Skeletal muscle tissue (tissue), 4 donors: ENCODE data around the gene RAB9A. TPM values are rescaled to one million over a fixed set of nuclear protein-coding genes. Genes with fewer than 3 reads are reported as not detected.
"Not testable (repeated sequence)": the region's sequence is repeated elsewhere in the genome, so short reads cannot be mapped to it uniquely, and the experiment has no call there.

Experiments used
- H3K27ac ChIP-seq: one replicate; pipeline ENCODE4 v1.7.0; 2013; ENCODE audit warnings: mild to moderate bottlenecking, low read depth, low read length, inconsistent platforms
- H3K27me3 ChIP-seq, 3 donors: one replicate each; pipeline ENCODE4 v1.7.0; 2013; ENCODE audit warnings: low read length in 3 of 3; ENCODE audit not compliant: control insufficient read depth in 3 of 3, insufficient read depth in 3 of 3
- H3K36me3 ChIP-seq, 3 donors: one replicate each; pipeline ENCODE4 v1.7.0; 2013; ENCODE audit warnings: low read length in 3 of 3; ENCODE audit not compliant: control insufficient read depth in 3 of 3, insufficient read depth in 3 of 3
- H3K4me1 ChIP-seq, 3 donors: one replicate each; pipeline ENCODE4 v1.7.0; 2013; ENCODE audit warnings: low read length in 3 of 3, mild to moderate bottlenecking in 3 of 3; ENCODE audit not compliant: control insufficient read depth in 3 of 3, insufficient read depth in 3 of 3
- H3K4me3 ChIP-seq, 3 donors: one replicate each; pipeline ENCODE4 v1.7.0; 2013; ENCODE audit warnings: low read length in 3 of 3
- H3K9ac ChIP-seq, 3 donors: one replicate each; pipeline ENCODE4 v1.7.0; 2013; ENCODE audit warnings: low read length in 3 of 3, mild to moderate bottlenecking in 3 of 3, moderate library complexity in 2 of 3, low read depth in 1 of 3
- H3K9me3 ChIP-seq, 3 donors: one replicate each; pipeline ENCODE4 v1.7.0; 2013; ENCODE audit warnings: low read length in 3 of 3; ENCODE audit not compliant: control insufficient read depth in 3 of 3
- total RNA-seq: library from RNA; depleted of rRNA; stranded (reverse); fragments of >200 nt; gene quantifications from one replicate; pipeline ENCODE4 v1.2.3, GENCODE V29; 2014
- donor health status: Osteomylitis.

Gene RAB9A
- total RNA-seq, 1 donor from 2014 or later, result 19.3 TPM

GRCh38 chrX:13666836-13667235, 22.1 kb upstream of the RAB9A start:
- no peaks in the 10 kb centered on the region for H3K9me3 ChIP-seq
- peaks cover 0 to 11% (median 5%) of the 10 kb centered on the region in 3 donors for H3K36me3 ChIP-seq
- H3K27ac ChIP-seq, result no peak overlapping the region
- no peaks in the 10 kb centered on the region for H3K27me3 ChIP-seq
- no peaks in the 10 kb centered on the region for H3K4me1 ChIP-seq
- H3K4me3 ChIP-seq, result no peak overlapping the region
- no peak overlapping the region for H3K9ac ChIP-seq

GRCh38 chrX:13667919-13668318, 21.0 kb upstream of the RAB9A start:
- no peak overlapping the region for H3K27ac ChIP-seq
- no peaks in the 10 kb centered on the region for H3K27me3 ChIP-seq
- H3K4me3 ChIP-seq, result no peak overlapping the region
- peaks cover 0 to 11% (median 5%) of the 10 kb centered on the region in 3 donors for H3K36me3 ChIP-seq
- no peak overlapping the region for H3K9ac ChIP-seq
- H3K9me3 ChIP-seq, result no peaks in the 10 kb centered on the region
- H3K4me1 ChIP-seq, result no peaks in the 10 kb centered on the region

GRCh38 chrX:13669246-13669737, 19.6 kb upstream of the RAB9A start:
- Histone ChIP-seq H3K4me3 (no peak overlapping the region), H3K9me3 (no peaks in the 10 kb centered on the region), H3K27ac (peak overlapping the region; percentile 30), H3K4me1 (no peaks in the 10 kb centered on the region), H3K27me3 (no peaks in the 10 kb centered on the region), H3K36me3 (peaks cover 0 to 7% (median 0%) of the 10 kb centered on the region in 3 donors), H3K9ac (peak overlapping the region in 1 of 3 donors; percentile 43)

GRCh38 chrX:13669755-13670154, 19.2 kb upstream of the RAB9A start:
- H3K4me3 ChIP-seq, H3K4me1 ChIP-seq, H3K9me3 ChIP-seq, H3K9ac ChIP-seq, H3K27me3 ChIP-seq, H3K36me3 ChIP-seq: not testable (repeated sequence)
- H3K27ac ChIP-seq, result peak overlapping the region; percentile 30

- Histone ChIP-seq H3K36me3 (peaks cover 0 to 7% (median 0%) of the 10 kb centered on the region in 3 donors), H3K9ac (no peak overlapping the region), H3K27me3 (no peaks in the 10 kb centered on the region), H3K27ac (no peak overlapping the region), H3K9me3 (no peaks in the 10 kb centered on the region), H3K4me1 (no peaks in the 10 kb centered on the region), H3K4me3 (no peak overlapping the region)
These were observed 18.7 kb upstream of the RAB9A start for GRCh38 chrX:13670197-13670596.

DNA sequence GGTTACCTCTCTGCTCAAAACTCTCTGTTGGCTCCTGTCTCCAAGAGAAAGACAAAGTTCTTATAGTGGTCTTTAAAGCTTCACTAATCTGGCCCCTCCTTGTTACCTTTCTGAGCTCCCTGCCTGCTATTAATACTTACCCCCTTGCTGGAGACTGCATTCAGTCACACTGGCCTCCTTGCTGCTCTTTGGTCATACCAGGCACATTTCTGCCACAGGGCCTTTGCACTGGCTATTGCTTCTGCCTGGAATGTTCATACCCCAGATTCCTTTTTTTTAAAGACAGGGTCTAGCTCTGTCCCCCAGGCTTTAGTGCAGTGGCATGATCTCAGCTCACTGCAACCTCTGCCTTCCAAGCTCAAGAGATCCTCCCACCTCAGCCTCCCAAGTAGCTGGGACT, 15.9 kb upstream of the RAB9A start:
- no peaks in the 10 kb centered on the region for H3K4me1 ChIP-seq
- no peaks in the 10 kb centered on the region for H3K9me3 ChIP-seq
- H3K9ac ChIP-seq, result no peak overlapping the region
- H3K27me3 ChIP-seq, result no peaks in the 10 kb centered on the region
- peaks cover 0 to 7% (median 0%) of the 10 kb centered on the region in 3 donors for H3K36me3 ChIP-seq
- no peak overlapping the region for H3K4me3 ChIP-seq
- H3K27ac ChIP-seq, result no peak overlapping the region

GRCh38 chrX:13676885-13677284, 12.0 kb upstream of the RAB9A start:
- Histone ChIP-seq H3K4me1 (no peaks in the 10 kb centered on the region), H3K4me3 (no peak overlapping the region), H3K36me3 (no peaks in the 10 kb centered on the region), H3K9me3 (no peaks in the 10 kb centered on the region), H3K9ac (no peak overlapping the region), H3K27ac (no peak overlapping the region), H3K27me3 (no peaks in the 10 kb centered on the region)

DNA sequence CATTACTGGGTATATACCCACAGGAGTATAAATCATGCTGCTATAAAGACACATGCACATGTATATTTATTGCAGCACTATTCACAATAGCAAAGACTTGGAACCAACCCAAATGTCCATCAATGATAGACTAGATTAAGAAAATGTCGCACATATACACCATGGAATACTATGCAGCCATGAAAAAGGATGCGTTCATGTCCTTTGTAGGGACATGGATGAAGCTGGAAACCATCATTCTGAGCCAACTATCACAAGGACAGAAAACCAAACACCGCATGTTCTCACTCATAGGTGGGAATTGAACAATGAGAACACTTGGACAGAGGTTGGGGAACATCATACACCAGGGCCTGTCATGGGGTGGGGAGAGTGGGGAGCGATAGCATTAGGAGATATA, 9.2 kb upstream of the RAB9A start:
- not testable (repeated sequence) for H3K4me1 ChIP-seq, H3K9ac ChIP-seq, H3K27ac ChIP-seq, H3K36me3 ChIP-seq, H3K9me3 ChIP-seq, H3K27me3 ChIP-seq, H3K4me3 ChIP-seq

DNA sequence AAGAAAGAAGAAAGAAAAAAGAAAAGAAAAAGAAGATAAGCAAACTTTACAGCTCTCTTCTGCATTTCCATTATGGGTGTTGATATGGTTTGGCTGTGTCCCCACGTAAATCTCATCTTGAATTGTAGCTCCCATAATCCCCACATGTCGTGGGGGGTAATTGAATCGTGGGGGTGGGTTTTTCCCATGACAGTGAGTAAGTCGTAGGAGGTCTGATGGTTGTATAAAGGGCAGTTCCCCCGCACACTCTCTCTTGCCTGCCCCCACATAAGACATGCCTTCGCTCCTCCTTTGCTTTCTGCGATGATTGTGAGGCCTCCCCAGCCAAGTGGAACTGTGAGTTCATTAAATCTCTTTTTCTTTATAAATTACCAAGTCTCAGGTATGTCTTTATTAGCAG, 7.3 kb upstream of the RAB9A start:
- peaks cover 0 to 2% (median 0%) of the 10 kb centered on the region in 3 donors for H3K27me3 ChIP-seq
- no peak overlapping the region for H3K9ac ChIP-seq
- no peaks in the 10 kb centered on the region for H3K36me3 ChIP-seq
- no peaks in the 10 kb centered on the region for H3K9me3 ChIP-seq
- no peak overlapping the region for H3K27ac ChIP-seq
- no peaks in the 10 kb centered on the region for H3K4me1 ChIP-seq
- H3K4me3 ChIP-seq, result no peak overlapping the region

GRCh38 chrX:13684361-13684760, 4.6 kb upstream of the RAB9A start:
- Histone ChIP-seq H3K4me3 (no peak overlapping the region), H3K9me3 (no peaks in the 10 kb centered on the region), H3K27ac (no peak overlapping the region), H3K27me3 (peaks cover 0 to 3% (median 0%) of the 10 kb centered on the region in 3 donors), H3K36me3 (no peaks in the 10 kb centered on the region), H3K4me1 (peaks cover 0 to 1% (median 0%) of the 10 kb centered on the region in 3 donors), H3K9ac (no peak overlapping the region)
